A673 (cell line): ENCODE measurements around the gene RNF208.

Experiments used
- CTCF ChIP-seq: fragments of 300-800, 200-600 bp; sonication (generic); conservative IDR thresholded peaks from 2 replicates; pipeline ENCODE4 v1.5.1; 2017; ENCODE audit warnings: low read depth, mild to moderate bottlenecking, antibody characterized with exemption, low read length, moderate library complexity, mixed read lengths
- EZH2 ChIP-seq: fragments of 200-600 bp; sonication (generic); IDR thresholded peaks from 2 replicates; pipeline ENCODE4 v1.6.1; 2017; ENCODE audit warnings: borderline replicate concordance, low read depth, mild to moderate bottlenecking, mixed read lengths, antibody characterized with exemption, low read length; ENCODE audit not compliant: poor library complexity, severe bottlenecking

- no peak for TF ChIP-seq CTCF
- no peak for TF ChIP-seq EZH2
These were observed 37.0 kb downstream of the RNF208 start for GRCh38 chr9:137184881-137185660.
